ENCODE data around the gene FSTL3.

FSTL3 gene

DNA sequence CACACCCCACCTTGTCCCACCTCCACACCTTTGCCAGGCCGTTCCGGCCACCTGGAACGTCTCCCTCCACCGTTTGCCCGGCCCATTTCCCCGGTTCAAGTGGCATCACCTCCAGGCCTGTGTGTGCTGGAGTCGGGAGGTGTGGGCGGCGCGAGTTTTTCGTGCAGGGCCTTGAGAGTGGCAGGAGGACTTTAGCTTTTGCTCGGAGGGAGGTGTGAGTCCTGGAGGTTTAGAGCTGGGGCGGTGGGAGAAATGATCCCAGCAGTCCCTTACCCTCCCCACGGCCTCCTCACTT is 28.2 kb downstream of the FSTL3 start:
- H3K9me3 Mint-ChIP-seq = no peaks in the 10 kb centered on the region
- H3K4me3 Mint-ChIP-seq = no peak overlapping the region
- H3K36me3 Mint-ChIP-seq (ENCODE audit: low read depth) = no peaks in the 10 kb centered on the region

DNA sequence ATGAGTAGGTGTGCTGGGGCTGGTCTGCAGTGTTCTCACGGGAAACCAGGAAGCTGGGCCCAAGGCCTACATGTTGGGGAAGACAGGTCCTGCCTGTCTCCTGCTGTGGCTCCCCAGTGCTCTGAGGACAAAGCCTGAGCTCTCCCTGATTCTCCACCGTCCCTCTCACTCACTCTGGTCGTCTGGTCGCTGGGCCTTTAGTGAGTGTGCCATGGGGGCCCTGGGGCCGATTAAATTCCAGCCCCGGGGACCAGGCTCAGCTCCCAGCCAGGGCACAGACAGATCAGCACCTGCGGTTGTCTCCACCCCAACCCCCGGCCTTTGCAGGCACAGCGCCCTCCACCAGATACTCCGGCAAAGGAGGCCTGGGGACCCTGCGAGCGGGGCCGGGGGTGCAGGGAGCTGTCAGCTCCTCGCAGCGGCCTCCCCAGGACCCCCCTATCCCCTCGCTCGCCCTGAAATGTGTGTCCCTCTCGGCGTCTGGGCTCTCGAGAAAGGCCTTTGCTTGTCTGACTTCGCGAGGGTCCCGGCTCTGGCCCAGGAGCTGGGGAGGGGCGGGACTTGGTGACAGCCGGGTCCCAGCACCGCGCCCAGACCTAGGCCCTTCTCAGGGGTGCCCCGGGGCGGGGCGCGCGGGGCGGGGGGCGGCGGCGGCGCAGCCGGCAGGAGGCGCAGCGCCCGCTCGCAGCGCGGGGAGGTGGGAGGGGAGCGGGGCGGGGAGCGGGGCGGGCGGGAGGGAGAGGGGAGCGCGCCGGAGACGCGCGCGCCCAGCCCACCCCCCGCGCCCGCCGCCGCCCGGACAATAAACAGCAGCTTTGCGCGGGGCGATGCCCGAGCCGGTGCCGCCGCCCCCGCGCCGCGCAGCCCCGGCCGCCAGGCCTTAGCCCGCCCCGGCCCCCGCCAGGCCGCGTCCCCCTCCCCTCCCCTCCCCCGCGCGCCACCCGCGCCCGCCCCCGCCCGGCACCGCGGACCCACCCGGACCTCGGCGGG is 32.3 kb downstream of the FSTL3 start, which contains the start of gene PALM:
TSS of gene PALM (plus strand) at position 782 of the 990 bp plus-strand sequence. CDS start 212 bp downstream, outside the sequence.
- TF ChIP-seq, protein P1, sequence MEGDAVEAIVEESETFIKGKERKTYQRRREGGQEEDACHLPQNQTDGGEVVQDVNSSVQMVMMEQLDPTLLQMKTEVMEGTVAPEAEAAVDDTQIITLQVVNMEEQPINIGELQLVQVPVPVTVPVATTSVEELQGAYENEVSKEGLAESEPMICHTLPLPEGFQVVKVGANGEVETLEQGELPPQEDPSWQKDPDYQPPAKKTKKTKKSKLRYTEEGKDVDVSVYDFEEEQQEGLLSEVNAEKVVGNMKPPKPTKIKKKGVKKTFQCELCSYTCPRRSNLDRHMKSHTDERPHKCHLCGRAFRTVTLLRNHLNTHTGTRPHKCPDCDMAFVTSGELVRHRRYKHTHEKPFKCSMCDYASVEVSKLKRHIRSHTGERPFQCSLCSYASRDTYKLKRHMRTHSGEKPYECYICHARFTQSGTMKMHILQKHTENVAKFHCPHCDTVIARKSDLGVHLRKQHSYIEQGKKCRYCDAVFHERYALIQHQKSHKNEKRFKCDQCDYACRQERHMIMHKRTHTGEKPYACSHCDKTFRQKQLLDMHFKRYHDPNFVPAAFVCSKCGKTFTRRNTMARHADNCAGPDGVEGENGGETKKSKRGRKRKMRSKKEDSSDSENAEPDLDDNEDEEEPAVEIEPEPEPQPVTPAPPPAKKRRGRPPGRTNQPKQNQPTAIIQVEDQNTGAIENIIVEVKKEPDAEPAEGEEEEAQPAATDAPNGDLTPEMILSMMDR (IDR thresholded peaks at IDR 0.05; ENCODE audit: unreplicated experiment in 3 of 3) = peak; percentile 14 to 36 (median 24)
- no peaks in the 10 kb centered on the region for H3K9me3 Mint-ChIP-seq
- peak within 1 kb of the TSS; percentile 54 to 85 (median 56) for H3K27ac Mint-ChIP-seq
- peak within 1 kb of the TSS; percentile 77 to 87 (median 83) for H3K4me3 Mint-ChIP-seq
- peaks cover 4% of the 10 kb centered on the region for H3K27me3 Mint-ChIP-seq (ENCODE audit: low read depth)
- peaks cover 3% of the 10 kb centered on the region for H3K36me3 Mint-ChIP-seq (ENCODE audit: low read depth)
- H3K4me1 Mint-ChIP-seq = peaks cover 11% of the 10 kb centered on the region

More for the DNA sequence above, 28.2 kb downstream of the FSTL3 start:
- TF ChIP-seq, protein P1 (IDR thresholded peaks at IDR 0.05; ENCODE audit: unreplicated experiment in 3 of 3) = no peak
- Mint-ChIP-seq H3K4me1 (peaks cover 4% of the 10 kb centered on the region), H3K27ac (no peak overlapping the region), H3K27me3 (ENCODE audit: low read depth) (peaks cover 14% of the 10 kb centered on the region)

DNA sequence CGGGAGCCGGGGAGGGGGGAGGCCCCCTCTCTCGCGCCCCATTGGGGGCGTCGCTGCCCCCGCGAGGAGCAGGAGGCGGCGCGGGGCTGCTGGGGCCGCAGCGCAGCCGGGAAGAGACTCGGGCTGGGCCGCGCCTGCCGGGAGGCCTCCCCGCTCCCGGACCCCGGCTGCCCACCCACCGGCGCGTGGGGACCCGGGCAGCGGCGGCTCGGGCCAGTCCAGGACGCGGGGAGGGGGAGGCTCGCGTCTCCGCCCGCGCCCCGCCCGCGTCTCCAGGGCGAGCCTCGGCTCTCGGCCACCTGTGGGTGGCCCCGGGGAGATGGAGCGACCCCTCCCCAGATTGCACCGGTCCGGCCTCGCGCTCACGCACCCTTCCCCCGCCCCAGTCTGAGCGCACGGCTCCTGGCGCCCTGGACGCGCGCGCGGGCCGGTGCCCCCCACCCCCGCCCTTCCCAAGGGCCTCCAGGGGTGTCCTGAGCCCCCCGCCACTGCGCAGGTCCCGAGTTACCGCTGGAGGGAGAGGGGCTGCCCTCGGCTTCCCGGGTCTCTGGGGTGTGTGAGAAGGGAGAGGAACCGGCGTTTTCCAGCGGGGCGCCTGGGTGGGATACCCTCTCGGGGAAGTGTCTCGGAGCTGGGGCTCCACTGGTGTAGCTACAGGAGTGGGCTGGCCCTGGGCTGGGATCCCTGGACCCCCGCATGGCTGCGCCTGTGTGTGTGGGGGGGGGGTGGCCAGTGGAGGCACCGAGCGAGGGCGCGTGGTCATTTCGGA is 33.2 kb downstream of the FSTL3 start:
- no peaks in the 10 kb centered on the region for H3K9me3 Mint-ChIP-seq
- H3K4me3 Mint-ChIP-seq = peak overlapping the region; percentile 77 to 78 (median 77)
- H3K27ac Mint-ChIP-seq = no peak overlapping the region
- H3K36me3 Mint-ChIP-seq (ENCODE audit: low read depth) = peaks cover 3% of the 10 kb centered on the region
- H3K27me3 Mint-ChIP-seq (ENCODE audit: low read depth) = peaks cover 4% of the 10 kb centered on the region
- TF ChIP-seq, protein P1 (IDR thresholded peaks at IDR 0.05; ENCODE audit: unreplicated experiment in 3 of 3) = no peak
- H3K4me1 Mint-ChIP-seq = peaks cover 11% of the 10 kb centered on the region

DNA sequence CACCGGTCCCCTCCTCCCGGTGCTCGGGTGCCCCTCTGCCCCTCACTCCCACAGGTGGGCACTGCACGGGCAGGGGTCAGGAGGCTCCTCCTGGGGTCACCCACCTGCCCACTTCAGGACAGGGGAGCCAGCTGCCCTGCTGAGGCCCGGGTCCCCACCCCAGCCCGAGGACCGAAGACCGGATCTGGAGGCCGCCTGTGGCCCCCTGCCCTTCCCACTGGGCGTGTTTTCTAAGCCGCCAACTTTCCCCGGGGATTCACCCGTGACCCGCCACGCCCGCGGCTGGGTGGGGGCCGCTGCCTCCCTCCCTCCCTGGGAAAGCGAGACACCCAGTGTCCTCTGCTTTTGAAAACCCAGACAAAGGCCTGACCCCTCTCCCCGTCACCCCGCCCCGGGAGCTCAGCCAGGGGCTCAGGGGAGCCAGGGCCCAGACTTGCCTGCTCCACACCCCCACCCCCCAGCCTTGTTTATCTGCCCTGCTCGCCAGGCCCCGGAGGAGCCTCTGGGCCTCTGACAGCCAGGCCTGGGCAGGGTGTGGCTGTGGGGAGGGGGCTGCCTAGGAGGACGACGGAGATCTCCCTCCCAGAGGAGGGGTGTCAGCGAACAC is 33.9 kb downstream of the FSTL3 start:
- peak overlapping the region in 2 of 3 experiments; percentile 16 to 77 for H3K4me3 Mint-ChIP-seq
- no peak overlapping the region for H3K27ac Mint-ChIP-seq
- H3K4me1 Mint-ChIP-seq = peaks cover 11% of the 10 kb centered on the region

DNA sequence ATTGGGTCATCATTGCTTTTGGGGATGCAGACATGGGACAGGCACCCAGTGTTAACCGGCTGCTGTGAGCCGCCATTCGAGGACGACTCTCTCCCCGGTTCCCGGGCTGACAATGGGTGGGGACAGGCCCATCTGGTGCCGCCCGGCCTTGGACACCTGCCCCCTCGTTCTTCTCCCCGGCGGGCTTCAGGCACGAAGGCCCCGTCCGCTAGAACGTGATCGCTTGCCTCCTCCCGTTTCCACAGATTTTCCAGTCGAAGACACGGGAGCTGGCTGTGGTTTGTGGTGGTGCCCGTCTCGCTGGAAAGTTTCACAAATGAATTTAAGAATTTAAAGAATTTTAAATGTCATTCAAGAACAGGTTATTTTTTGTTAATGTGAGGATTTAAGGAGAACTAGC is 34.6 kb downstream of the FSTL3 start:
- Mint-ChIP-seq H3K36me3 (ENCODE audit: low read depth) (peaks cover 10% of the 10 kb centered on the region), H3K27me3 (ENCODE audit: low read depth) (peaks cover 4% of the 10 kb centered on the region), H3K4me1 (peaks cover 11% of the 10 kb centered on the region), H3K9me3 (no peaks in the 10 kb centered on the region), H3K4me3 (peak overlapping the region; percentile 70 to 89 (median 86)), H3K27ac (peak overlapping the region; percentile 55 to 83 (median 79))
- TF ChIP-seq, protein P1 (IDR thresholded peaks at IDR 0.05; ENCODE audit: unreplicated experiment in 3 of 3) = no peak

More for the DNA sequence above, 33.9 kb downstream of the FSTL3 start:
- peaks cover 4% of the 10 kb centered on the region for H3K27me3 Mint-ChIP-seq (ENCODE audit: low read depth)
- no peaks in the 10 kb centered on the region for H3K9me3 Mint-ChIP-seq
- TF ChIP-seq, protein P1 (IDR thresholded peaks at IDR 0.05; ENCODE audit: unreplicated experiment in 3 of 3) = no peak
- peaks cover 3% of the 10 kb centered on the region for H3K36me3 Mint-ChIP-seq (ENCODE audit: low read depth)
